Measurements from ENCODE around the gene GBP7. TPM values are rescaled to one million over a fixed set of nuclear protein-coding genes. Genes with fewer than 3 reads are reported as not detected.
"Not testable (repeated sequence)": the region's sequence is repeated elsewhere in the genome, so short reads cannot be mapped to it uniquely, and the experiment has no call there.

GBP7 gene, protein sequence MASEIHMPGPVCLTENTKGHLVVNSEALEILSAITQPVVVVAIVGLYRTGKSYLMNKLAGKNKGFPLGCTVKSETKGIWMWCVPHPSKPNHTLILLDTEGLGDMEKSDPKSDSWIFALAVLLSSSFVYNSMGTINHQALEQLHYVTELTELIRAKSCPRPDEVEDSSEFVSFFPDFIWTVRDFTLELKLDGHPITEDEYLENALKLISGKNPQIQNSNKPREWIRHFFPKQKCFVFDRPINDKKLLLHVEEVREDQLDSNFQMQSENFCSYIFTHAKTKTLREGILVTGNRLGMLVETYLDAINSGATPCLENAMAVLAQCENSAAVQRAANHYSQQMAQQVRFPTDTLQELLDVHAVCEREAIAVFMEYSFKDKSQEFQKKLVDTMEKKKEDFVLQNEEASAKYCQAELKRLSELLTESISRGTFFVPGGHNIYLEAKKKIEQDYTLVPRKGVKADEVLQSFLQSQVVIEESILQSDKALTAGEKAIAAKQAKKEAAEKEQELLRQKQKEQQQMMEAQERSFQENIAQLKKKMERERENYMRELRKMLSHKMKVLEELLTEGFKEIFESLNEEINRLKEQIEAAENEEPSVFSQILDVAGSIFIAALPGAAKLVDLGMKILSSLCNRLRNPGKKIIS
- polyA plus RNA-seq (ENCODE audit: insufficient read length in 3 of 3) = under 1 TPM; 0.16 to 0.25 (median 0.20) TPM
- long read RNA-seq, donor 1 = 0 reads
- long read RNA-seq, donor 2 = 0 reads
- long read RNA-seq, donor 3 = 0 reads
- long read RNA-seq, donor 4 = 0 reads
- long read RNA-seq, donor 5 = 0 reads
- long read RNA-seq, donor 6 = 0 reads
- long read RNA-seq, donor 7 = 0 reads
- long read RNA-seq, donor 8 = 0 reads
- long read RNA-seq, donor 9 = 0 reads
- long read RNA-seq, donor 10 = 0 reads
- long read RNA-seq, donor 11 = 0 reads
- long read RNA-seq, donor 12 = 0 reads
- long read RNA-seq, donor 13 = 0 reads
- long read RNA-seq, donor 14 = 0 reads
- long read RNA-seq, donor 15 = 0 reads
- long read RNA-seq, donor 16 = 0 reads

DNA sequence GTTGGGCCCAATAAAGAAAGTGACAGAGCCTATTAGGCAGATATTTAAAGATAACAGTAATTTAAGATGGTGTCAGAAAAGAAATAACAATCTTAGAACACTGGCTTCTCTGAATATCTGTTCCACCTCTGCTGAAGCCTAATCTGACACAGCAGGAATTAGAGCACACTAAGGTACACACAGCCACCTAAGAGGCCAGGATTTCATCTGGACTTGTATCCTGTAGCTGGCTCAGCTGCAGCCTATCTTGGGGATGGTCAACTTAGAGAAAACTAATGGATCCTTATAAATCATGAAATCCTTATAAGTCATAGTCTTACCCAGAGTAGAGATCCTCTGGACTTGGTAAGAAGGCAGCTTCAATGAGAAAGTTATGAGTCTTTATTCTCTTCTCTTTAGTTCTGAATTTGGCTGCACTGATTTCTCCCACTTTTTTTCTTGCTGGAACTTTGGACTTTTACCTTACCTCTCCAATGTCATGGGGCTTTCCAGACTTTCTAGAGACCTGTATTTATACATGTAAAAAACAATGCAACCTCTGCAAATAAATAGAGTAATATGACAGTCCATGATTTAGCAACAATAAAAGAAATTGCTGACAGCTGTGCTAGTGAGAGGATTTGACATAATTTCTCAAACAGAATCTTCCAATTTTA is at the start of gene GBP7:
TSS of gene GBP7 (minus strand) at position 403 of the 656 bp plus-strand sequence. CDS start 4,068 bp downstream, outside the sequence.
- no peak for DNase-seq

DNA sequence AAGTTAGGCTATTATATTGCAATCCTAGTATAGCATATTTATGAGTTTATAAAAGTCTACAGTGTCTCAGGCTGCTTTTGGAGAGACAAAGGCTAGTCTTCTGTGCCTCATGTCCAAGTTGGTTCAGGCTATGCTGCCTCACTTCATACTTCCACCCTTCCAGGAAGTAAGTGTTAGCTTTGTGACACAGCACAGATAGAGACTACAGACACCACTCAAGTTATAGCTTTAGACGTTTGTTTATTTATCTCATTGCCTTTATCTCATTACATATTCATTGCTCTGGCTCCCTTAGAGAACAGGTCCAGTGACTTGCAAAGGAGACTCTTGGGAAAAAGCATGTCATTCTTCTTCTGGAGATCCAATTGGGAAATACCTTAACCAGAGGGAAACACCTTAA is 45.5 kb upstream of the GBP7 start:
- DNase-seq = no peak

DNA sequence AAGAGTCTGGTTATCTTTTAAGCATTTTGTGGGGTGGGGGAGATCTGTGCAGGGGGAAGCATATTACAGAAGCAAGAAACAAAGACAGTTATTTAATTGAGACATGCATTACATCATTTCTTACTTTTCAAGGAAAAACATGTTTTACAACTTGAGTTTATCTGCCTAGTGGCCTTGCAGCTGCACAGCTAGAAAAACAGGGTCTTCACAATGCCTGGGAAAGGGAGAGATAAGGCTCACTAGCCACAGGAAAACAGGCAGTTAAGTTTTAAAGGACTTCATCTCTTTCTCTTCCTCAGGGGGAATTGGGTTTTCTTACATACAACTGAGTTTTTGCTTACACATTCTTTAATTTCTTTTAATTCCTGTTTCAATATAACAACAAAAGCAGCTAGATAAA is 44.0 kb upstream of the GBP7 start:
- not testable (repeated sequence) for DNase-seq

DNA sequence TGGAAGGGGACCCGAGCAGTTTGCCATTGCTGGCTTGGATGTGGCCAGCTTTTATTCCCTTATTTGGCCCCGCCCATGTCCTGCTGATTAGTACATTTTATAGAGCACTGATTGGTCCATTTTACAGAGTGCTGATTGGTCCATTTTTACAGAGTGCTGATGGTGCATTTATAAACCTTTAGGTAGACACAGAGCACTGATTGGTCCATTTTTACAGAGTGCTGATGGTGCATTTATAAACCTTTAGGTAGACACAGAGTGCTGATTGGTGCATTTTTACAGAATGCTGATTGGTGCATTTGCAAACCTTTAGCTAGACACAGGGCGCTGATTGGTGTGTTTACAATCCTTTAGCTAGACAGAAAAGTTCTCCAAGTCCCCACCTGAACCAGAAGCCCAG is 43.1 kb upstream of the GBP7 start:
- not testable (repeated sequence) for DNase-seq

DNA sequence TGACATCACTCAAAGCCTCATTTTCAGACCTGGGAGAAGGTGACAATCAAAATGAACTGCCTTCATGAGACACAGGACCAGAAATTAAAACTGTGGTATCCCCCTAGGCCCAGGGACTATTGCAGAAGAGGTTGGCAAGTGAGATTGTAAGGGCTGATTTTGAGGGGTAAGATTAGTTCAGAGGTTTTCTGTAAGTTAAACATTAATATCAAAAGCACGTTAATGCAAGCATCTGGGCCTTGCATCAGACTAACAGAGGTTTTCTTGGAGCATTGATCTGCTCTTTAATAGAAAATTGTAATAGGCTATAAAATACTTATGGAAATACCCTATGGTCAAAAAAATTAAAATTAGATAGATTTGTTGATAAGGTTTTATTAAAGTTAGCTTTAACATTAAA is 37.5 kb upstream of the GBP7 start:
- DNase-seq = no peak

DNA sequence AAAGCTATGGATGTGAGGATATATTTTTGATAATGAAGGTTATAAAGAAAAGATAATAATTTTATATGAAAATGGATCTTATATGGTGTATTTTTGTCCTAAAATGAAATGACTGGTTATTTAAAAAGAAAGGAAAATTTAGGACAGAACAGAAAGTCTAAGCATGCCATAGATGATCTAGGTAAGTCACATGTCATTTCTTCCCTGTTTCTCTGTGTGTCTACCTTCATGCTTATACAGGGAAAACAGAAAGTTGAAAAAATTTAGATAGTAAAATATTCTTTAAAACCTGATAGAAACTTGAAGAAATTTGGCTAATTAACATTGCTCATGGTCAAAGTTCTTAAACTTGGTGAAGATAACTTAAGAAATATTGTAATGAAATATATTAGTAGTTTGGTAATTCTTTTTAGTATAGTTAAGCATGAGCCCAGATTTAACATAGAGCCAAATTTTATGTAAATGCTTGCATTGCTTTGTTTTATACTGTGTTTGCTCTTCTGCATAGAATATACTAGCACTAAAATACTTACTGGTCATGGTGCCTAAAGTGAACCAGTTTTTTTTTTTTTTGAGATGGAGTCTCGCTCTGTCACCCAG is 35.3 kb upstream of the GBP7 start:
- no peak for DNase-seq

DNA sequence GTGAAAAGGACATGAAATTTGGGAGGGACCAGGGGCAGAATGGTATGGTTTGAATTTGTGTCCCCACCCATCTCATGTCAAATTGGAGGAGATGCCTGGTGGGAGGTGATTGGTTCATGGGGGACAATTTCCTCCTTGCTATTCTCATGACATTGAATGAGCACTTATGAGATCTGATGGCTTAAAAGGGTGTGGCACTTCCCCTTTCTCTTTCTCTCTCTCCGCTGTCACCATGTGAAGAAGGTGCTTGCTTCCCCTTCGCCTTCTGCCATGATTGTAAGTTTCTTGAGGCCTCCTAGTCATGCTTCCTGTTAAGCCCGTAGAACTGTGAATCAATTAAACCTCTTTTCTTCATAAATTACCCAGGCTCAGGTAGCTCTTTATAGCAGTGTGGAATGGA is 30.6 kb upstream of the GBP7 start:
- DNase-seq = no peak

DNA sequence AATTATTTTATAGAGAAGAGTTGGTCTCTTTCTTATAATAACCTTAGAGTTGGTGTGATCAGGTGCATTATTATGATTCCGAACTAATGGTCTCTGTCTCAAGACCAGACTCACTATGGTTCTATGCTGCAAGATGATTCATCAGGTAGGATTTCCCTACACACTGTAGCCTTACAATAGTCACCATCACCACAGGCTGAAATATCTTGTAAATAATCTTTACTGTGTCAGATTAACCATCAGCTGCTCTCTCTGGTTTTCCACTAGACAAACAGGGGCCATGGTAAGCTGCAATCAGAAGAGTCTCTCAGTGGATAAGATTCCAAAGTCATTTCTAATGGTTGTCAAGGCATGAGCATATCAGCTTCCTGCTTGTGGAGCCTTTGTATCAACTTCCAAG is 27.4 kb upstream of the GBP7 start:
- no peak for DNase-seq

DNA sequence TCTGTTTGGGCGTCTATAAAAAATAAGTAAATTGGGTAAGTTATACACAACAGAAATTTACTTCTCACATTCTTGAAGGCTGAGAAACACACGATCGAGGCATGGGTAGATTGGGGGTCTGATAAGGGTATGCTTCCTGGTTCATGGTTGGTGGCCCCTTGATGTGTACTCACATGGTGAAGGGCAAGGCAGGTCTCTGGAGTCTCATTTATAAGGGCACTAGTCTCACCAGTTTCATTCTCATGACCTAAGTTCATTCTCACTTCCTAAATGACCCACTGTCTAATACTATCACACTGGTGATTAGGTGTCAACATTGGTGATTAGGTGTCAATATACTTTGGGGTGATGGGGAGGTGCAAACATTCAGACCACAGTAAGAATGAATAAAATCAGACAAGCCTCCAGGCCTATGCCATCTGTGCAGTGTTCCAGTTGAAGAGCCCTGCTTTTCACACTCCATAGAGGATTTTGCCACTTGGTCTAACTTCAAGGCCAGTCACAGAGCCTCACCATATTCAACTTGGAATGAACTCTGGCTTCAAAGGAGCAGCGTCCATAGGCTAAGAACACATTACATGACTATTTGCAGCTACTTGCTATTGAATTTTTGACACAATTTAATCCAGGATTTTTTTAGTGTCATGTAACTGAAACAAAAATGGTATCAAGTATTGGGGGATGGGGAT is 25.4 kb upstream of the GBP7 start:
- DNase-seq = no peak

DNA sequence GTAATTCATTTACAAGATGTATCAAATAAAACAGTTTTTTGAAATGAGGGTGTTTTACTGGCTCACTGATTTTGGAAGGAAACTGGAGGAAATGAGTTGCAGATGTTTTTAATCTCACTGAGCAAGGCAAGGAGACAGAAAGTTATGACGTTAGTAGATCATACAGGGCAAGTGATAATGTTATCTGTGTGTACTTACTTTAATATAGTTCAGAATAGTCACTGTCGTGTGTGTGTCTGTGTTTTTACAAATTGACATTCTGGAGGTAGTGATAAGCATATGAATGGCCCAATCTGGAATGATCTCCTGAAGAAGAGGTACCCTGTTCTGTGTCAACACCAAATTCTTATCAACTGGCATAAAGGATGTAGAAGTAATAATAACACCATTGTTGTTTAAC is 24.9 kb upstream of the GBP7 start:
- no peak for DNase-seq

DNA sequence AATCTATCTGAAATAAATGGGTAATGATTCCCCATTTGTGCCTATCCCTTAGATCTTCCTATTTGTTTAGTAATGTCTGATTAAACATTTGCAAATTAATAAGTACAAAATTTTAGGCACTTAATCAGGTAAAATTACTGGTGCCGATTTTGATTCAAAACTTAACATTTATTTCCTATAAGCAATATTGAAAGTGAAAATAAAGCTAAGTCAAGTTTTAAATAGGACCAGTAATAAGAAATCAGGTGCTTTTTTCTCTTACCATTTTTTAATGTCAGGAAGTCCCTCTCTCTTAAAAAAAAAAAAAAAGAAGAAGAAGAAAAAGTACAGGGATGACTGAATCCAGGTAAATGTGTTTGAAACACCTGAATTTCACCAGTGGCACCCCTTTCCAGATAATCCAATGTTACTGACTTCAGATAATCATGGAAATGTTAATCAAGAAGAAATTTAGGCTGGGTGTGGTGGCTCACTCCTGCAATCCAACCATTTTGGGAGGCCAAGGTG is 23.8 kb upstream of the GBP7 start:
- no peak for DNase-seq

DNA sequence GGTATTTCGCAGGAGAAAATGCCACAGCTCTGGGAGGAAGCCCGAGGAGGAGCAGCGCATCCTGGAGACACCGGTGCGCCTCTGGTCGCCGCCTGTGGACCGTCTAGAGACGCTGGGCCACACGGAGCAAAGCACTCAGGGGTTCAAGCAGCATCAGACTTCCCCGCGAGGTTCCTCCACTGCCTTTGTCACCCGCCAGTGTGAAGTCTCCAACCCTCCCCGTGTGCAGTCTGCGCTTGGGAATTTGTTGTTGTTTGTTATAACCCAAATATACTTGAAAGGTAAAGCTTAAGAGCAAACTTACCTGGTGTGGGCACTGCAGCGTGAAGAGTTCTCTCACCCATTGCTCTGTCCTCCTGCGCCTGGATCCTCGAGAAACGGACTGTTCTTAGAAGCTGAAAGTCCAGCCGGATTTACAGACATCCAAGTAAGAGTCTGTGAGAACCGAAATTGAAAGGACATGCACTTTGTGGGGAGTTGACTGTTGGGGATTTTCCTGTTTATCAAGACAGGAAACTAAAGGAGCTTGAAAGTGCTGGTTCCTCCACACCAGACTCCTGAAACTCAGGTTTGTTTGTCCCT is 22.8 kb upstream of the GBP7 start, which contains the start of gene GBP4:
TSS of gene GBP4 (minus strand) at position 452 of the 582 bp plus-strand sequence. CDS start at position 344, 108 bp downstream.
- no peak for DNase-seq

DNA sequence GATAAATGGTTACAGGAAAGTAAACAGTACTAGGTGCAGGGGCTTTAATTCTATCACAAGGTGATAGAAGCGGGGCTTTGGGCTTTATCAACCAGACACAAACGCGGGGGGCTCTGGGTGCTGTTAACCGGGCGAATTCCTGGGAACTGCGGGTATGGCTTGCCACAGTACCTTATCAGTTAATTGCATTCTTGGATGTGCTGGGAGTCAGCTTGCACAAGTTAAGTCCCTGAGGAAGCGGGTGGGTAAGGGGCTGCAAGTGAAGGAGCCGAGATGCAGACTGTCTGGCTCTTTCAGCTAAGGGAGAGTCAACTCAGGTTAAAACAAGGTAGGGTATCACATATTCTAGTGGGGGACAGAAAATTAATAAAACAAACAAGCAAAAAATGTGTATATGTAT is 22.3 kb upstream of the GBP7 start:
- no peak for DNase-seq

DNA sequence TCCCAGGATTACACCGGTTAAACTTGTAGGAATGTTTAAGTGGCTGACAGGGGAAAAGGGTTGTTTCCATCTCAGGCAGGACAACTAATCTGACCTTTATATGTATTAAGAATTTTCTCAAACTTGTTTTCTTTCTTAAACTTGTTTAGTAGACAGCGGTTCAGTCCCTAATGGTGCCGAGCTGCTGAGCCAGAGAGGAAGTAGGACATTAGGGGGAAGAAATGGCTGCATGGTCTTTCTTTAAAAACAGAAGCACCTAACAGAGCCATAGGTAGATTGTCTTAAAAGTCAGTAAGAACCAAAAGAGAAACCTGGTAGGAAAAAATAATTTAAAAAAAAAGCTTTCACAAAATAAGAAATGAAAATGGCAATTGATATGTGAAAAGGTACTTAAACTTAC is 19.7 kb upstream of the GBP7 start:
- no peak for DNase-seq

DNA sequence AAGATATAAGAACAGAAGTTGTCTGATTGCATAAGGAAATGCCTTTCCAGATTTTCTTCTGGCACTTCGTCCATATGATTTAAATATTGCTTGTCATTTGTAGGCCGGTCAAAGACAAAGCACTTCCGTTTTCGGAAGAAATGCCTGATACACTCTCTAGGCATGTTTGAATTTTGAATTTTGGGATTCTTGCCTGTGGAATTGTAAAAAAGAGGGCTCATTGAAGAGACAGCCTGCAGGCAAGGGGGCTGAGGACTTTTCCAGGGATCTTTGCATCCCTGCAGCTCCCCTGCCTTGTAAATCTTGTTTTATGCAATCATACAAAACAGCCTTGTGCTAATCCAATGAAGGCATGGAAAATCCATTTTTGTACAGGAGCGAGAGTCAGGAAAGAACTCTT is 15.5 kb upstream of the GBP7 start:
- no peak for DNase-seq

DNA sequence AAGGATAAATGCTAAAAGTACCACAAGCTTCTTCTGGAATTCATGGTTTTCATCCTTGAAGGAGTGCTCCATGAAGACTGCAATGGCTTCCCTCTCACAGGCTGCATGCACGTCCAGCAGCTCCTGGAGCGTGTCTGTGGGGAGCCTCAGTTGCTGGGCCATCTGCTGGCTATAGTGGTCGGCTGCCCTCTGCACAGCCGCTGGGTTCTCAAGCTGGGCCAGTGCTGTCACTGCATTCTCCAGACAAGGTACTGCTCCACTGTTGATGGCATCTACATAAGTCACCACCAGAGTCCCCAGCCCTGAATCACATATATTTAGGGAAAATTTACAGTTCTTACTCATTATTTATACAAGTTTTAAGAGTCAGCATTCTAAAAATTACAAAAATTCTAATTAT is 14.2 kb upstream of the GBP7 start:
- DNase-seq = no peak

DNA sequence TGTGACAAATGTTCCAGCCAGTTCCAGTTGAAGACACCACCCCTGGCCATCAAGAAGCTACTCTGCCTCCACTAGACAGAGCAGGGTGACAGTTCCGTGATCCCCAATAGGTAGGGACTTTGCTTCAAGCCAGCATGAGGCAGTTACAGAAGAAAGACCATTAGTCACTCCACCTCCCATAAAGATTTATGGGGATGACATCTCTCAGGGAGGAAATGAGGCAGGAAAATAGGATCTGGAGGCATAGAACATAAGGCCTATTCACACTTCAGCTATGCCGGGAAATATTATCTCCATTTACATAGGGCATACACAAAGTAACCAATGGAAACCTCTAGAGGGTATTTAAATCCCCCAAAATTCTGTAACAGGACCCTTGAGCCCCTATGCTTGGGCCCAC is 3.5 kb upstream of the GBP7 start:
- no peak for DNase-seq

DNA sequence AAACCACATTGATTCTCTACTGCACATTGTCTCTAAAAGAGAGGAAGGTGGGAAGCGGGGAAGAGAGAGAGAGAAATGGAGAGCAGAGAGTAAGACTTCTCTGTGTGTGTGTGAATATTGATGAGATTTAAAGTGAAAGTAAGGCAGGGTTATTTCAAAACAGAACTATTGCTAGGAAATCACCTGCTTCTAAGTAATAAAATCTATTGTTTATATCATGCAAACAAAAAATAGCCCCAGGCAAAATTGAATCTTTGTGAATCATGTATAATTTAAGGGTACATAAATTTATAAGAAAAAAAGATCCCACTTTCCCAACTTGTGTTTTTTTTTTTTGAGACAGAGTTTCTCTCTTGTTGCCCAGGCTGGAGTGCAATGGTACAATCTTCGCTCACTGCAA is 1.2 kb upstream of the GBP7 start:
- no peak for DNase-seq

DNA sequence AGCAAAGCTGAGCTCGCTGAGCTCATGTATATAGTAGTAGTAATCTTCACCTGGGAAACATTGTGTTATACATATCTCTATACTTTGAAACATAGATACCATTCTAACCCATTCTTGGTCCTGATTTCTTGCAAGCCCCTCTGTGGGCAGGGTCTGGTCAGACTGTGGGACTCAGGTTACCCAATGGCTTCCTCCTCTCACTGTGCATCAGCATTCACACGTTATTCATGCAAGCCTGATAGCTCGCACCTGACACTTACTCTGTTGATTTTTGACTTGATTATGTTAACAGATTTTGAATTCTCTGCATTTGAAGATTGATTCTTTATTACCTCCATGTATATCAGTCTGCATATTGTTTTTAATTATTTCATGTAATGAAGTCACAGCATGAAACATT is 1.3 kb downstream of the GBP7 start:
- DNase-seq = no peak

DNA sequence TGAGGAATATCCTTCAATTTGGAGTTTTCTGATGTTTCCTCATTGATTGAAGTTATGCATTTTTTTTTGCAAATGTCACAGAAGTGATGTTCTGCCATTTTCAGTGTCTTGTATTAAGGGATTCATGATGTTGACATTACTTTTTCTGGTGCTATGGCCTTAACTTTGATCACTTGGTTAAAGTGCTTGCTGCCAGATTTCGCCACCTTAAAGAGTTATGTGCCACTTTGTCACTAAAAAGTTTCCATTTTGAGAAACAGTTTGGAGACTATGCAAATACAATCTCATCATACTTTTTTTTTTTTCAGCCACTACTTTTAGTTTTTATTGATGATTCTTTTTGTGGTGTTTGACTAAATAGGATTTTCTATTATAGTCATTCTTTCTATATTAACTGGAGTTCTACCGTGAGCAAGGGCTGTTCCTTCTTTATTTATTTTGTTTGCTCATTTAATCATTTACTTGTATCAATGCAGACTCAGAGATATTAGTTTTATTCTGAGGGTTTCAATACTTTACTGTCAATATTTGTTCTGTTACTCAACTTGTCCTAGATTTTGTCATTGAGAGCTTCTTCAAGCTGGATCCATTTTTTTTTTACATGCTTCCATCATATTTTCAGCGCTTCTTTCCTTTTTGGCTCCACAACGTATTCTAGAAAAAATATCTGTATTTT is 3.2 kb downstream of the GBP7 start:
- DNase-seq = no peak
